ENCODE measurements around the gene DCUN1D4. TPM values are rescaled to one million over a fixed set of nuclear protein-coding genes. Genes with fewer than 3 reads are reported as not detected.

Gene DCUN1D4
- polyA plus RNA-seq, 6 donors from 2014 or later: 9.2 to 14.4 (median 11.9) TPM

- ATAC-seq (ENCODE audit: low read depth in 2 of 2): no peak
- Mint-ChIP-seq H3K27ac (peak overlapping the region in 1 of 6 donors; percentile 84), H3K4me3 (no peak overlapping the region), H3K9me3 (no peaks in the 10 kb centered on the region), H3K4me1 (peaks cover 3 to 24% (median 8%) of the 10 kb centered on the region in 3 donors), H3K27me3 (no peaks in the 10 kb centered on the region), H3K36me3 (peaks cover 17 to 25% of the 10 kb centered on the region in 2 donors)
- DNase-seq: no peak
Measured at GRCh38 chr4:51862199-51862598, 19.2 kb downstream of the DCUN1D4 start.

- ATAC-seq (ENCODE audit: low read depth in 2 of 2): no peak
- peaks cover 2 to 18% (median 8%) of the 10 kb centered on the region in 3 donors for H3K4me1 Mint-ChIP-seq
- no peak overlapping the region for H3K4me3 Mint-ChIP-seq
- H3K36me3 Mint-ChIP-seq: peaks cover 16 to 25% of the 10 kb centered on the region in 2 donors
- H3K27ac Mint-ChIP-seq: no peak overlapping the region
- DNase-seq: no peak
- H3K27me3 Mint-ChIP-seq: no peaks in the 10 kb centered on the region
- no peaks in the 10 kb centered on the region for H3K9me3 Mint-ChIP-seq
Measured at GRCh38 chr4:51862781-51863180, 19.8 kb downstream of the DCUN1D4 start.

GRCh38 chr4:51865717-51866116 lies 22.8 kb downstream of the DCUN1D4 start:
- Mint-ChIP-seq H3K36me3 (peaks cover 9 to 20% of the 10 kb centered on the region in 2 donors), H3K4me1 (peaks cover 0 to 10% (median 4%) of the 10 kb centered on the region in 3 donors), H3K4me3 (no peak overlapping the region), H3K27me3 (no peaks in the 10 kb centered on the region), H3K9me3 (no peaks in the 10 kb centered on the region), H3K27ac (no peak overlapping the region)
- DNase-seq: no peak
- no peak for ATAC-seq (ENCODE audit: low read depth in 2 of 2)

GRCh38 chr4:51866835-51867234 lies 23.9 kb downstream of the DCUN1D4 start:
- DNase-seq: no peak
- H3K9me3 Mint-ChIP-seq: no peaks in the 10 kb centered on the region
- H3K4me3 Mint-ChIP-seq: no peak overlapping the region
- ATAC-seq (ENCODE audit: low read depth in 2 of 2): no peak
- peaks cover 9 to 31% of the 10 kb centered on the region in 2 donors for H3K36me3 Mint-ChIP-seq
- peak overlapping the region in 1 of 6 donors; percentile 71 for H3K27ac Mint-ChIP-seq
- no peaks in the 10 kb centered on the region for H3K27me3 Mint-ChIP-seq
- peaks cover 0 to 5% (median 0%) of the 10 kb centered on the region in 3 donors for H3K4me1 Mint-ChIP-seq

- H3K36me3 Mint-ChIP-seq: peaks cover 19 to 35% of the 10 kb centered on the region in 2 donors
- H3K4me3 Mint-ChIP-seq: no peak overlapping the region
- H3K9me3 Mint-ChIP-seq: peaks cover 0 to 1% (median 0%) of the 10 kb centered on the region in 7 donors
- no peaks in the 10 kb centered on the region for H3K27me3 Mint-ChIP-seq
- DNase-seq: no peak
- no peak for ATAC-seq (ENCODE audit: low read depth in 2 of 2)
- no peak overlapping the region for H3K27ac Mint-ChIP-seq
- H3K4me1 Mint-ChIP-seq: no peaks in the 10 kb centered on the region
Measured at GRCh38 chr4:51867689-51868448, 24.9 kb downstream of the DCUN1D4 start.

GRCh38 chr4:51868449-51868847 lies 25.5 kb downstream of the DCUN1D4 start:
- H3K36me3 Mint-ChIP-seq: peaks cover 25 to 40% of the 10 kb centered on the region in 2 donors
- no peaks in the 10 kb centered on the region for H3K4me1 Mint-ChIP-seq
- H3K27me3 Mint-ChIP-seq: no peaks in the 10 kb centered on the region
- H3K9me3 Mint-ChIP-seq: peaks cover 0 to 1% (median 0%) of the 10 kb centered on the region in 7 donors
- H3K27ac Mint-ChIP-seq: no peak overlapping the region
- ATAC-seq (ENCODE audit: low read depth in 2 of 2) (no peak), DNase-seq (no peak)
- H3K4me3 Mint-ChIP-seq: no peak overlapping the region

- Mint-ChIP-seq H3K4me3 (no peak overlapping the region), H3K9me3 (peaks cover 0 to 4% (median under 1%) of the 10 kb centered on the region in 7 donors), H3K27me3 (no peaks in the 10 kb centered on the region), H3K27ac (no peak overlapping the region), H3K4me1 (no peaks in the 10 kb centered on the region), H3K36me3 (peaks cover 38 to 54% of the 10 kb centered on the region in 2 donors)
- DNase-seq (no peak), ATAC-seq (ENCODE audit: low read depth in 2 of 2) (no peak)
Measured at GRCh38 chr4:51870441-51871188, 27.7 kb downstream of the DCUN1D4 start.

GRCh38 chr4:51872283-51872997 lies 29.5 kb downstream of the DCUN1D4 start:
- Mint-ChIP-seq H3K4me1 (no peaks in the 10 kb centered on the region), H3K27ac (peak overlapping the region in 1 of 6 donors; percentile 24), H3K9me3 (peaks cover 0 to 9% (median 2%) of the 10 kb centered on the region in 7 donors), H3K4me3 (no peak overlapping the region), H3K36me3 (peaks cover 42 to 51% of the 10 kb centered on the region in 2 donors), H3K27me3 (no peaks in the 10 kb centered on the region)
- ATAC-seq (ENCODE audit: low read depth in 2 of 2): no peak
- no peak for DNase-seq

GRCh38 chr4:51874551-51874950 lies 31.6 kb downstream of the DCUN1D4 start:
- no peak for DNase-seq
- ATAC-seq (ENCODE audit: low read depth in 2 of 2): no peak
- Mint-ChIP-seq H3K36me3 (peaks cover 57 to 65% of the 10 kb centered on the region in 2 donors), H3K9me3 (peaks cover 0 to 9% (median 2%) of the 10 kb centered on the region in 7 donors), H3K4me3 (no peak overlapping the region), H3K27ac (no peak overlapping the region), H3K27me3 (no peaks in the 10 kb centered on the region), H3K4me1 (no peaks in the 10 kb centered on the region)

- Mint-ChIP-seq H3K27ac (peak overlapping the region in 3 of 6 donors; percentile 27 to 68 (median 48)), H3K4me3 (no peak overlapping the region), H3K4me1 (no peaks in the 10 kb centered on the region), H3K9me3 (peaks cover 0 to 8% (median 2%) of the 10 kb centered on the region in 7 donors), H3K27me3 (no peaks in the 10 kb centered on the region), H3K36me3 (peaks cover 41 to 44% of the 10 kb centered on the region in 2 donors)
- ATAC-seq (ENCODE audit: low read depth in 2 of 2): no peak
- no peak for DNase-seq
Measured at GRCh38 chr4:51878431-51878830, 35.5 kb downstream of the DCUN1D4 start.

GRCh38 chr4:51880016-51880915 lies 37.3 kb downstream of the DCUN1D4 start:
- Mint-ChIP-seq H3K4me1 (no peaks in the 10 kb centered on the region), H3K4me3 (no peak overlapping the region), H3K36me3 (peaks cover 23 to 33% of the 10 kb centered on the region in 2 donors), H3K27ac (peak overlapping the region in 1 of 6 donors; percentile 26), H3K27me3 (no peaks in the 10 kb centered on the region), H3K9me3 (peaks cover 0 to 7% (median 2%) of the 10 kb centered on the region in 7 donors)
- no peak for DNase-seq
- ATAC-seq (ENCODE audit: low read depth in 2 of 2): no peak

- Mint-ChIP-seq H3K27ac (no peak overlapping the region), H3K4me3 (no peak overlapping the region), H3K9me3 (no peaks in the 10 kb centered on the region), H3K4me1 (peaks cover 0 to 4% (median 0%) of the 10 kb centered on the region in 3 donors), H3K36me3 (peaks cover 14 to 27% of the 10 kb centered on the region in 2 donors), H3K27me3 (no peaks in the 10 kb centered on the region)
- no peak for DNase-seq
- ATAC-seq (ENCODE audit: low read depth in 2 of 2): no peak
Measured at GRCh38 chr4:51884055-51884454, 41.1 kb downstream of the DCUN1D4 start.

Data from naive B cell (primary cell).